ENCODE data around the gene TLL2. TPM values are rescaled to one million over a fixed set of nuclear protein-coding genes. Genes with fewer than 3 reads are reported as not detected.

The TLL2 gene
- total RNA-seq, 6 donors from 2014 or later = 0.06 to 0.20 TPM; not detected in 4

DNA sequence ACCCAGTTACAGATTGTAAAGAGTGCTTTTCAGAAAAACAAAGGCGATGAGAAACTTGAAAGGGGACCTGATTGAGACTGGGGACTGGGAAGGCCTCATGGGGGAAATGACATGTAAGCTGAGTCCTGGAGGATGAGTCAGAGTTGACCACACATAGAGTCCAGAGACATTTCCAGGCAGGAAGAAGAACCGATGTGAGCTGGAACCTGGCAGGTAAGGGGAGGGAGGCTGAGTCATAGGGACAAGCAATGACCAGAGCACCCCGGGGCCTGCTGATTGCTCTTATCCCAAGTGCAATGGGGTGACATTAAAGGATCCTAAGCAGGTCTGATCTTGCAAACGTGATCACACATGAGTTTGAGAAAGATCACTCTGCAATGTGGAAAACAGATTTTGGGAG is 11.7 kb downstream of the TLL2 start:
- H3K4me3 ChIP-seq = no peak overlapping the region
- no peaks in the 10 kb centered on the region for H3K27me3 ChIP-seq
- no peaks in the 10 kb centered on the region for H3K36me3 ChIP-seq
- no peak overlapping the region for H3K27ac ChIP-seq
- no peak for DNase-seq
- H3K4me1 ChIP-seq = no peaks in the 10 kb centered on the region
- WGBS, 2 donors = 82 to 87% methylated on average over 4 of the region's 4 CpGs
- TF ChIP-seq EP300 (IDR thresholded peaks at IDR 0.05) (no peak), POLR2AphosphoS5 (IDR thresholded peaks at IDR 0.05) (no peak), POLR2A (IDR thresholded peaks at IDR 0.05) (no peak)
- TF ChIP-seq, protein P1, sequence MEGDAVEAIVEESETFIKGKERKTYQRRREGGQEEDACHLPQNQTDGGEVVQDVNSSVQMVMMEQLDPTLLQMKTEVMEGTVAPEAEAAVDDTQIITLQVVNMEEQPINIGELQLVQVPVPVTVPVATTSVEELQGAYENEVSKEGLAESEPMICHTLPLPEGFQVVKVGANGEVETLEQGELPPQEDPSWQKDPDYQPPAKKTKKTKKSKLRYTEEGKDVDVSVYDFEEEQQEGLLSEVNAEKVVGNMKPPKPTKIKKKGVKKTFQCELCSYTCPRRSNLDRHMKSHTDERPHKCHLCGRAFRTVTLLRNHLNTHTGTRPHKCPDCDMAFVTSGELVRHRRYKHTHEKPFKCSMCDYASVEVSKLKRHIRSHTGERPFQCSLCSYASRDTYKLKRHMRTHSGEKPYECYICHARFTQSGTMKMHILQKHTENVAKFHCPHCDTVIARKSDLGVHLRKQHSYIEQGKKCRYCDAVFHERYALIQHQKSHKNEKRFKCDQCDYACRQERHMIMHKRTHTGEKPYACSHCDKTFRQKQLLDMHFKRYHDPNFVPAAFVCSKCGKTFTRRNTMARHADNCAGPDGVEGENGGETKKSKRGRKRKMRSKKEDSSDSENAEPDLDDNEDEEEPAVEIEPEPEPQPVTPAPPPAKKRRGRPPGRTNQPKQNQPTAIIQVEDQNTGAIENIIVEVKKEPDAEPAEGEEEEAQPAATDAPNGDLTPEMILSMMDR (IDR thresholded peaks at IDR 0.05) = no peak
- H3K9me3 ChIP-seq = no peaks in the 10 kb centered on the region
- ATAC-seq (ENCODE audit: low FRiP score in 2 of 2) = no peak

DNA sequence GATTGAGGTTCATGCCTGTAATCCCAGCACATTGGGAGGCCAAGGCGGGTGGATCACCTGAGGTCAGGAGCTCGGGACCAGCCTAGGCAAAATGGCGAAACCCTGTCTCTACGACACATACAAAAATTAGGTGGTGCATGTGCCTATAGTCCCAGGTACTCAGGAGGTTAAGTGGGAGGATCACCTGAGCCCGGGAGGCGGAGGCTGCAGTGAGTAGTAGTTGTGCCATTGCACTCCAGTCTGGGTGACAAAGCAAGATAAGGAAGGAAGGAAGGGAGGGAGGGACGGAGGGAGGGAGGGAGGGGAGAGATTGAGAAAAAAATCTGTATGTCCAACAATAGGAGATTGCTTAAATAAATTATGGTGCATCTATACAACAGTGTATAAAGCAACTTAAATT is 13.2 kb downstream of the TLL2 start:
- no peak for TF ChIP-seq POLR2AphosphoS5 (IDR thresholded peaks at IDR 0.05)
- TF ChIP-seq EP300 (IDR thresholded peaks at IDR 0.05) = no peak
- TF ChIP-seq POLR2A (IDR thresholded peaks at IDR 0.05) = no peak
- TF ChIP-seq, protein P1 (IDR thresholded peaks at IDR 0.05) = no peak
- no peaks in the 10 kb centered on the region for H3K4me1 ChIP-seq
- H3K27me3 ChIP-seq = no peaks in the 10 kb centered on the region
- H3K9me3 ChIP-seq = no peaks in the 10 kb centered on the region
- H3K36me3 ChIP-seq = no peaks in the 10 kb centered on the region
- DNase-seq (no peak), ATAC-seq (ENCODE audit: low FRiP score in 2 of 2) (no peak)
- no peak overlapping the region for H3K4me3 ChIP-seq
- 63 to 68% methylated on average over 7 of the region's 7 CpGs for WGBS, 2 donors
- H3K27ac ChIP-seq = no peak overlapping the region

DNA sequence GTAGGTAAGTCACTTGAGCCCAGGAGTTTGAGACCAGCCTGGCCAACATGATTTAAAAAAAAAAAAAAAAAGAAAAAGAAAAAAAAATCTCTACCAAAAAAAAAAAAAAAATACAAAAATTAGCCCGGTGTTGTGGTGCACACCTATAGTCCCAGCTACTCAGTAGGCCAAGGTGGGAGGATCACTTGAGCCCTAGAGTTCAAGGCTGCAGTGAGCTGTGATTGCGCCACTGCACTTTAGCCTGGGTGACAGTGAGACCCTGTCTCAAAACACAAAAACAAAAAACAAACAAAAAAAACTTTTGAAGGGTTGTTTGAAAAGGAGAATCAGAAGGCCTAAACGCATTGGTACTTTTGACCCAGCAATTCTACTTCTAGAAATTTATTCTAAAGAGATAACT is 13.7 kb downstream of the TLL2 start:
- DNase-seq (no peak), ATAC-seq (ENCODE audit: low FRiP score in 2 of 2) (no peak)
- Histone ChIP-seq H3K9me3 (no peaks in the 10 kb centered on the region), H3K27ac (no peak overlapping the region), H3K36me3 (no peaks in the 10 kb centered on the region), H3K4me1 (no peaks in the 10 kb centered on the region), H3K27me3 (no peaks in the 10 kb centered on the region), H3K4me3 (no peak overlapping the region)
- 89 to 91% methylated on average over 3 of the region's 3 CpGs for WGBS, 2 donors
- TF ChIP-seq POLR2AphosphoS5 (IDR thresholded peaks at IDR 0.05) (no peak), POLR2A (IDR thresholded peaks at IDR 0.05) (no peak), EP300 (IDR thresholded peaks at IDR 0.05) (no peak)
- TF ChIP-seq, protein P1 (IDR thresholded peaks at IDR 0.05) = no peak

DNA sequence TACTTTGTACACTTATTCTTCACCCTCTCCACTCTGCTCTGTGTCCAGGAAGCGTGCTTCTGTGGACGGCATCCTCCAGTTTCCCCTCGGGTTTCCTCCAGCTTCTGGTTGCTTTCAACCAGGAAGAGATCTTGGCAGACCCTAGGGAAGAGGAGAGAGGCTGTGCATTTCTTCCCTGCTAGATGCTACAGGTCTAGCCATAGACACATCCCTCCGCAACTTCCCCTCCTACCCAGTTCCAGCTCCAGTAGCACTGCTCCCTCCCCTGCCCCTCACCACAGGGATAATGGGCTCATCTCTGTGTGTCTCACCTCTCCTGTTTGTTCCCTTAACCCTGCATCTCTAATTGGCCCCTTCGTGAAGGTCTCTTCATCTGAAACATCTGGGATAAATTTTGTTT is 16.3 kb downstream of the TLL2 start:
- Histone ChIP-seq H3K27me3 (no peaks in the 10 kb centered on the region), H3K9me3 (no peaks in the 10 kb centered on the region), H3K4me3 (no peak overlapping the region), H3K27ac (no peak overlapping the region), H3K36me3 (no peaks in the 10 kb centered on the region), H3K4me1 (no peaks in the 10 kb centered on the region)
- WGBS, 2 donors = 61% methylated on average over 5 of the region's 5 CpGs
- TF ChIP-seq POLR2A (IDR thresholded peaks at IDR 0.05) = no peak
- no peak for ATAC-seq (ENCODE audit: low FRiP score in 2 of 2)
- DNase-seq = no peak

DNA sequence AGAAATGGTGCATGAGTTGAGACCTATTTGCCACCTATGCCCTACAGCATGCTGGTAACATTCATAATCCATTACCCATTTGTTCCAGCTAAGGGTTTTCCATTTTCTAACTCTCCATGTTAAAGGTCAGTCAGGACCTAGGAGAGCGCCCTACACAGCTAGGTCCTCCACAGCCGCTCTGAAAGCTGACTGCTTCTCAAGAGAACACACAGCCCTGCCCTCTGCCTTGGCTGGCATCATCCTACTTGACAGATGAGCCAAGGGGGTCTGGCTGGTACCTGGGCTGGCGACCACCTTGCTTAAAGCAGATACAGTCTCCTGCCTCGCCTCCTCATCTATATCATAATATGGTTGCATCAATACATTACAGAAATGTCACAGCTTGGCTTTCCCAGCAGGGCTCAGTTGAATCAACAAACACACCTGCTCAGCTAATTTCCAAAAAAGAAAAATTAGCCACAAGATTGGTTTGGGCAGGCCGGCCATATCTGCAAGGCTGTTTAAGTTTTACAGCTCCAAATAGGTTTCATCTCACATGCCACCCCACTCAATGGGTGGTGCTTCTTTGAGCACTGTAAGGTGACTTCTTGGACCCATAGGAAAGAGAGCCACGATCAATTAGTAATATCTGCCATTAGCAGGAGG is 17.3 kb downstream of the TLL2 start:
- H3K4me3 ChIP-seq = no peak overlapping the region
- H3K27ac ChIP-seq = no peak overlapping the region
- WGBS, 2 donors = 71 to 81% methylated on average over 4 to 6 of the region's 6 CpGs
- H3K36me3 ChIP-seq = no peaks in the 10 kb centered on the region
- TF ChIP-seq, protein P1 (IDR thresholded peaks at IDR 0.05) = no peak
- H3K27me3 ChIP-seq = no peaks in the 10 kb centered on the region
- no peak for ATAC-seq (ENCODE audit: low FRiP score in 2 of 2)
- no peaks in the 10 kb centered on the region for H3K9me3 ChIP-seq
- no peak for DNase-seq
- H3K4me1 ChIP-seq = no peaks in the 10 kb centered on the region

Measured in upper lobe of left lung (tissue), 6 donors.